ENCODE results near the gene SOX18. TPM values are rescaled to one million over a fixed set of nuclear protein-coding genes. Genes with fewer than 3 reads are reported as not detected.

SOX18 gene
- total RNA-seq, 1 donor from 2014 or later: 0.84 TPM

GRCh38 chr20:64084685-64085152, 35.3 kb upstream of the SOX18 start:
- DNase-seq: no peak
- Mint-ChIP-seq H3K4me3 (peak overlapping the region; percentile 83), H3K9me3 (no peaks in the 10 kb centered on the region), H3K27ac (no peak overlapping the region), H3K4me1 (peaks cover 22% of the 10 kb centered on the region), H3K36me3 (ENCODE audit: low read depth) (no peaks in the 10 kb centered on the region), H3K27me3 (peaks cover 35% of the 10 kb centered on the region)
- intact Hi-C loops (cut with micrococcal nuclease): no loop called here

GRCh38 chr20:64083804-64084684, 34.6 kb upstream of the SOX18 start, which contains the start of gene LKAAEAR1:
LKAAEAR1 (minus strand) TSS chr20:64084398; CDS start chr20:64084219, 179 bp downstream.
- Mint-ChIP-seq H3K36me3 (ENCODE audit: low read depth) (peaks cover 1% of the 10 kb centered on the region), H3K4me3 (peak within 1 kb of the TSS; percentile 83), H3K27ac (no peak within 1 kb of the TSS), H3K4me1 (peaks cover 23% of the 10 kb centered on the region), H3K27me3 (peaks cover 35% of the 10 kb centered on the region), H3K9me3 (no peaks in the 10 kb centered on the region)
- DNase-seq: no peak
- intact Hi-C loops (cut with micrococcal nuclease): loop anchor here (1.0 to 2.0 kb wide), 2 partner anchors 21 to 36 kb away; partner anchors contain the start of gene TCEA2

GRCh38 chr20:64083378-64083803, 34.0 kb upstream of the SOX18 start:
- Mint-ChIP-seq H3K27ac (no peak overlapping the region), H3K36me3 (ENCODE audit: low read depth) (peaks cover 2% of the 10 kb centered on the region), H3K9me3 (no peaks in the 10 kb centered on the region), H3K27me3 (peaks cover 32% of the 10 kb centered on the region), H3K4me3 (peak overlapping the region; percentile 82), H3K4me1 (peaks cover 25% of the 10 kb centered on the region)
- intact Hi-C loops (cut with micrococcal nuclease): loop anchor here (1.0 to 2.0 kb wide), 2 partner anchors 21 to 37 kb away; partner anchors contain the start of gene TCEA2
- peak; percentile 93 for DNase-seq

GRCh38 chr20:64082820-64083377, 33.5 kb upstream of the SOX18 start:
- Mint-ChIP-seq H3K9me3 (no peaks in the 10 kb centered on the region), H3K4me3 (peak overlapping the region; percentile 82), H3K27me3 (peaks cover 32% of the 10 kb centered on the region), H3K27ac (no peak overlapping the region), H3K4me1 (peaks cover 26% of the 10 kb centered on the region), H3K36me3 (ENCODE audit: low read depth) (peaks cover 3% of the 10 kb centered on the region)
- intact Hi-C loops (cut with micrococcal nuclease): loop anchor here (1.0 to 2.0 kb wide), 2 partner anchors 20 to 37 kb away; partner anchors contain the start of gene TCEA2
- no peak for DNase-seq

GRCh38 chr20:64082126-64082731, 32.8 kb upstream of the SOX18 start:
- peaks cover 27% of the 10 kb centered on the region for H3K4me1 Mint-ChIP-seq
- H3K27me3 Mint-ChIP-seq: peaks cover 32% of the 10 kb centered on the region
- peak overlapping the region; percentile 68 for H3K4me3 Mint-ChIP-seq
- intact Hi-C loops (cut with micrococcal nuclease): loop anchor here (2.0 kb wide), 1 partner anchor 19 kb away; the partner anchor contains the start of gene TCEA2
- DNase-seq: no peak
- peaks cover 5% of the 10 kb centered on the region for H3K36me3 Mint-ChIP-seq (ENCODE audit: low read depth)
- peak overlapping the region; percentile 45 for H3K27ac Mint-ChIP-seq
- H3K9me3 Mint-ChIP-seq: no peaks in the 10 kb centered on the region

GRCh38 chr20:64081624-64081964, 32.2 kb upstream of the SOX18 start:
- intact Hi-C loops (cut with micrococcal nuclease): no loop called here
- peaks cover 5% of the 10 kb centered on the region for H3K36me3 Mint-ChIP-seq (ENCODE audit: low read depth)
- peak overlapping the region; percentile 68 for H3K4me3 Mint-ChIP-seq
- H3K9me3 Mint-ChIP-seq: no peaks in the 10 kb centered on the region
- H3K4me1 Mint-ChIP-seq: peaks cover 29% of the 10 kb centered on the region
- DNase-seq: no peak
- no peak overlapping the region for H3K27ac Mint-ChIP-seq
- peaks cover 30% of the 10 kb centered on the region for H3K27me3 Mint-ChIP-seq

GRCh38 chr20:64080813-64081623, 31.6 kb upstream of the SOX18 start:
- peak overlapping the region; percentile 42 for H3K27ac Mint-ChIP-seq
- H3K9me3 Mint-ChIP-seq: no peaks in the 10 kb centered on the region
- H3K4me3 Mint-ChIP-seq: peak overlapping the region; percentile 71
- peaks cover 6% of the 10 kb centered on the region for H3K36me3 Mint-ChIP-seq (ENCODE audit: low read depth)
- peak; percentile 68 for DNase-seq
- peaks cover 29% of the 10 kb centered on the region for H3K4me1 Mint-ChIP-seq
- H3K27me3 Mint-ChIP-seq: peaks cover 26% of the 10 kb centered on the region
- intact Hi-C loops (cut with micrococcal nuclease): no loop called here

GRCh38 chr20:64080013-64080812, 30.8 kb upstream of the SOX18 start, which contains the start of gene OPRL1:
OPRL1 (plus strand) TSS chr20:64080082; CDS start chr20:64092721, 12,639 bp downstream.
- peak within 1 kb of the TSS; percentile 95 for H3K4me3 Mint-ChIP-seq
- peaks cover 11% of the 10 kb centered on the region for H3K36me3 Mint-ChIP-seq (ENCODE audit: low read depth)
- H3K9me3 Mint-ChIP-seq: no peaks in the 10 kb centered on the region
- DNase-seq: no peak
- H3K27me3 Mint-ChIP-seq: peaks cover 19% of the 10 kb centered on the region
- H3K4me1 Mint-ChIP-seq: peaks cover 30% of the 10 kb centered on the region
- intact Hi-C loops (cut with micrococcal nuclease): no loop called here
- peak within 1 kb of the TSS; percentile 80 for H3K27ac Mint-ChIP-seq

GRCh38 chr20:64079273-64080012, 30.0 kb upstream of the SOX18 start, which contains the start of gene RGS19:
RGS19 (minus strand) TSS chr20:64079518; CDS start chr20:64076886, 2,632 bp downstream.
- H3K4me1 Mint-ChIP-seq: peaks cover 29% of the 10 kb centered on the region
- intact Hi-C loops (cut with micrococcal nuclease): loop anchor here (1.0 to 5.0 kb wide), 2 partner anchors 13 to 557 kb away; partner anchors contain the start of gene PPDPF
- H3K4me3 Mint-ChIP-seq: peak within 1 kb of the TSS; percentile 95
- H3K36me3 Mint-ChIP-seq (ENCODE audit: low read depth): peaks cover 11% of the 10 kb centered on the region
- H3K27ac Mint-ChIP-seq: peak within 1 kb of the TSS; percentile 80
- peaks cover 13% of the 10 kb centered on the region for H3K27me3 Mint-ChIP-seq
- DNase-seq: peak; percentile 93
- H3K9me3 Mint-ChIP-seq: no peaks in the 10 kb centered on the region

- Mint-ChIP-seq H3K27ac (peak overlapping the region; percentile 80), H3K27me3 (peaks cover 10% of the 10 kb centered on the region), H3K4me3 (peak overlapping the region; percentile 95), H3K4me1 (peaks cover 27% of the 10 kb centered on the region), H3K36me3 (ENCODE audit: low read depth) (peaks cover 14% of the 10 kb centered on the region), H3K9me3 (no peaks in the 10 kb centered on the region)
- intact Hi-C loops (cut with micrococcal nuclease): loop anchor here (1.0 to 5.0 kb wide), 2 partner anchors 13 to 557 kb away; partner anchors contain the start of gene PPDPF
- no peak for DNase-seq
These were observed 29.5 kb upstream of the SOX18 start for GRCh38 chr20:64078934-64079272.

- peak; percentile 90 for DNase-seq
- intact Hi-C loops (cut with micrococcal nuclease): loop anchor here (5.0 kb wide), 1 partner anchor 556 kb away; the partner anchor contains the start of gene PPDPF
- H3K9me3 Mint-ChIP-seq: no peaks in the 10 kb centered on the region
- H3K4me1 Mint-ChIP-seq: peaks cover 23% of the 10 kb centered on the region
- peaks cover 8% of the 10 kb centered on the region for H3K27me3 Mint-ChIP-seq
- H3K36me3 Mint-ChIP-seq (ENCODE audit: low read depth): peaks cover 17% of the 10 kb centered on the region
- H3K27ac Mint-ChIP-seq: peak overlapping the region; percentile 90
- H3K4me3 Mint-ChIP-seq: peak overlapping the region; percentile 95
These were observed 28.6 kb upstream of the SOX18 start for GRCh38 chr20:64077876-64078551.

Measured in activated CD4-positive, alpha-beta T cell treated with anti-CD3 and anti-CD28 coated beads, Interleukin-2, amount 10 ng/mL, durations not matched to agents 24 days and 14 days (primary cell).